Stimulated activated CD8-positive, alpha-beta memory T cell treated with anti-CD3 and anti-CD28 coated beads, Interleukin-12 subunit alpha, Interleukin-12 subunit beta, amount 100 ng/mL, for 4 hours (primary cell): Measurements from ENCODE around the gene MYO3B.
"Not testable (repeated sequence)": the region's sequence is repeated elsewhere in the genome, so short reads cannot be mapped to it uniquely, and the experiment has no call there.

Experiments used
- DNase-seq: peaks from one replicate; pipeline ENCODE4 v3.0.0-alpha.2; 2020; ENCODE audit warnings: low read depth

Gene MYO3B

GRCh38 chr2:170468557-170468956 is 290.6 kb downstream of the MYO3B start:
- no peak for DNase-seq

- DNase-seq, result not testable (repeated sequence)
These were observed 294.6 kb downstream of the MYO3B start for GRCh38 chr2:170472498-170472897.

GRCh38 chr2:170475878-170476277 is 297.9 kb downstream of the MYO3B start:
- no peak for DNase-seq

- no peak for DNase-seq
These were observed 299.7 kb downstream of the MYO3B start for GRCh38 chr2:170477630-170478029.

- DNase-seq, result no peak
These were observed 303.3 kb downstream of the MYO3B start for GRCh38 chr2:170481201-170481600.

GRCh38 chr2:170484552-170484951 is 306.6 kb downstream of the MYO3B start:
- DNase-seq, result no peak

- no peak for DNase-seq
These were observed 307.5 kb downstream of the MYO3B start for GRCh38 chr2:170485254-170486026.

GRCh38 chr2:170486730-170487129 is 308.8 kb downstream of the MYO3B start:
- no peak for DNase-seq

GRCh38 chr2:170488807-170489206 is 310.9 kb downstream of the MYO3B start:
- DNase-seq, result no peak

- DNase-seq, result no peak
These were observed 314.1 kb downstream of the MYO3B start for GRCh38 chr2:170492010-170492409.

- no peak for DNase-seq
These were observed 315.6 kb downstream of the MYO3B start for GRCh38 chr2:170493426-170494097.

- DNase-seq, result no peak
These were observed 317.9 kb downstream of the MYO3B start for GRCh38 chr2:170495896-170496295.

- DNase-seq, result no peak
These were observed 320.7 kb downstream of the MYO3B start for GRCh38 chr2:170498619-170499018.

- no peak for DNase-seq
These were observed 322.2 kb downstream of the MYO3B start for GRCh38 chr2:170500104-170500503.

GRCh38 chr2:170500770-170501169 is 322.8 kb downstream of the MYO3B start:
- DNase-seq, result no peak

- no peak for DNase-seq
These were observed 323.6 kb downstream of the MYO3B start for GRCh38 chr2:170501421-170502043.

GRCh38 chr2:170502361-170503130 is 324.6 kb downstream of the MYO3B start:
- DNase-seq, result no peak

GRCh38 chr2:170503563-170503962 is 325.6 kb downstream of the MYO3B start:
- no peak for DNase-seq

GRCh38 chr2:170503971-170504809 is 326.2 kb downstream of the MYO3B start:
- no peak for DNase-seq

- no peak for DNase-seq
These were observed 326.8 kb downstream of the MYO3B start for GRCh38 chr2:170504810-170505145.

GRCh38 chr2:170505631-170506275 is 327.8 kb downstream of the MYO3B start:
- no peak for DNase-seq
